COLO668 (cell line): Measurements from ENCODE around the gene MRPL10.
A peak's percentile ranks its signal among the peaks of the same experiment; 100 is the strongest.
"Not testable (repeated sequence)": the region's sequence is repeated elsewhere in the genome, so short reads cannot be mapped to it uniquely, and the experiment has no call there.

Source experiments
- DNase-seq: peaks from one replicate; lab custom pipeline; 2025; ENCODE audit not compliant: unreplicated experiment; lab: John Stamatoyannopoulos, UW

Gene MRPL10

DNA sequence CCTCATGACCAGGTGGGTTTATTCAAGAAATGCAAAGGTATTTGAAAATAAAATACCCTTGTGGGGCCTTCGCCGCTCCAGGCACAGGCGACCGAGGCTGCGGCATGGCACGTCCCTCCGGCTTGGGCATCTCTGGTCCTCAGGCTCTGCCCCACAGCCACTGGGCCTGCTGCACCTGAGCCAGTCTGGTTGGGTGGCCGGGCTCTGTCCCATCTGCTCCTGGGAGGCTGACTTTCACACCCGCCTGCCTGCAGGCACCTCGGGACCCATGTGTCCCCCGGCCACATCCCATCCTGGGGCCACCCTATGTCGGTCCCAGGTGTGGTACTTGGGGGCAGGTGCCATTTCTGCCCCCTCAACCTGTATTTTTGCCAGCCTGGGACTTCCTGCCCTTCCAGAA, 30.7 kb downstream of the MRPL10 start:
- no peak for DNase-seq

DNA sequence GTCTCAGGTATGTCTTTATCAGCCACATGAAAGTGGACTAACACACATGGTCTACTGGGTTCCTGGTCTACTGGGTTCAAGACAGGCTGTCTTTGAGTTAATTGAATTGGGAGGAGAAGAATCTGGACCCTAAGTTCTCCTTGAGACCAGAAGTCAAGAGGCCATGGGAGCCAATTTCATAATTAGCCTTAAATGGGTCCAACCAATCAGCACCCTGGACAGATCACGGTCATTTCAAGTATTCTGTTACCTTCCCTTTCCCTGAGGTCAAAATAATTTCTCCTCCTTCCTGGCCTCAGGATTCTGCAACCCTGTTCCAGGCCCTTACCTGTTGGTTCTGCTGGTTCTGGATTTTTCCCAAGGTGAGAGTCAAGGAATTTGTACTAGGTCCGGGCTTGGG, 33.5 kb downstream of the MRPL10 start:
- DNase-seq: no peak

DNA sequence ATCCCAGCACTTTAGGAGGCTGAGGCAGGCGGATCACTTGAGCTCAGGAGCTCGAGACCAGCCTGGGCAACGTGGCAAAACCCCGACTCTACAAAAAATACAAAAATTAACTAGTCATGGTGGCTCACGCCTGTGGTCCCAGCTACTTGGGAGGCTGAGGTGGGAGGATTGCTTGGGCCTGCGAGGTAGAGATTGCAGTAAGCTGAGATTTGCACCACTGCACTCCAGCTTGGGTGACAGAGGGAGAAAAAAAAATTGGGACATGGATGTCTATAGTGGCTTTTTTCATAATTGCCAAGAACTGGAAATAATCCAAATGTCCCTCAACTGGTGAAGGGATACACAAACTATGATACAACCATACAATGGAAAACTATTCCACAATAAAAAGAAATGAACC, 38.4 kb downstream of the MRPL10 start:
- DNase-seq: no peak

DNA sequence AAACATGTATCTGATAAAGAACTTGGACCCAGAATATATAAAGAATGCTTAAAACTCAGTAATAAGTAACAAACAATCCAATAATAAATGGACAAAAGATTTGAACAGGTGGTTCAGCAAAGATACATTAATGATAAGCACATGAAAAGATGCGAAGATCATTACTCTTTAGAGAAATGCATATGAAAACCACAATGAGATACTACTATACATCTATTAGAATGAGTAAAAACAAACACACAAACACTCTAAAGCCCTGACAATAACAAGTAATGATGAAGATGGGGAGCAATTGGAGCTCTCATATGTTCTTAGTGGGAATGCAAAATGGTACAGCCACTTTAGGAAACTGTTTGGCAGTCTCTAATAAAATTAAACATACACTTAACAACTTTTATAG, 38.9 kb downstream of the MRPL10 start:
- no peak for DNase-seq

DNA sequence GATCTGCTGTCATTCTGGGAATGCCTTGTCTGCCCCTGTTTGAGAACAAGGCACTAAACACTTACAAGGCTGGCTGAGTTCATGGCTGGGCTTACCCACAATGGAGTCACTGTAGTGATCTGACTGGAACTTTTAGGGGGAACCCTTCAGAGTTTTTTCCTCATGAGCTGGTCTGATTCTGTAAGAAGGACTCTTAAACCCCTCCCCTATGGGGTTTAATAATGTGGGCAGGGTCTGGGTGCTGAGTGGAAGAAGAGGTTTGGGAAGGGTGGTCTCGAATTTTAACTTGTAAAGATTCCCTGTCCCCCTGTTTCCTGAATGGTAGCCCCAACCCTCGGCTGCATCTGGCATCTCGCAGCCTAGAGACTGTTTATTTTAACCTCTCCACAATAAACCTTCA, 40.3 kb downstream of the MRPL10 start:
- no peak for DNase-seq

DNA sequence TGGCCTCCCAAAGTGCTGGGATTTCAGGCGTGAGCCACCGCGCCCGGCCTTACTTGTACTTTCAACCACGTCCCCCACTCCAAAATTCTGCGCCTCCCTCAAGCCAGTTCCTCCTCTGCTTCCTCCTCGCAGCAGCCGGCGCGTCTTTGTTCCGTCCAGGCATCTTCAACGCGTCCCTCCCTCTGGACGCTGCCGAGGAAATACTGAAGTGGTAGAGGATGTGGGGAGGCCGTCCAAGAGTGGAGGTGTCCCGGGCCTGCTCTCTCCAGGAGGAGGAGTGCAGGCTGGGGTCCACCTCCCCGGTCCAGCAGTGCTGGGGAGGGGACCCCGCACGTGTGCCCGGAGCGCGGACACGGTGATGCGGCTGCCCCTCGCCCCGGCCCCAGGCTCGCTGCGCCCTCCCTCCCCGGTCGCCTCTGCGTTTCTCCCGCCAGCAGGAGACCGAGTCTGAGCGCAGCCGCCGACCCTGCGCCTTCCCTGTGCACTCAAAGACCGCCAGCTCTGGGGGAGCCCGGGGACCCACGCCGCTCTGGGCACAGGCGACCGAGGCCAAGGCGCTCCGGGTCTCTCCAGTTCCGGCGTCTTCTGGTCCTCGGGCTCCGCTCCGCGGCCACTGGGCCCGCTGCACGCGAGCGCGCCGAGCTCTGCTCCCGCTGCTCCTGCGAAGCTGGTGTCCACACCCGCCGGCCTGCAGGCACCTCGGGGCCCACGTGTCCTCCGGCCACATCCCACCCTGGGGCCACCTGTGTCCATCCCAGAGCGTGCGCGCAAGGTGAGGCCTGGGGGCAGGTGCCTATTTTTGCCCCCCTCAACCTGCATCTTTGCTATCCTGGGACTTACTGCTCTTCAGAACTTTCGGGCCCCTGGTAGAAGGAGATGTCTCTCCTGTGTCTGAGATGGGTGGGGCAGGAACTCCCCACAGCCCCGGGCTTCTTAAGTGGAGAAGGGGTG, 41.5 kb downstream of the MRPL10 start:
- peak; percentile 31 for DNase-seq

DNA sequence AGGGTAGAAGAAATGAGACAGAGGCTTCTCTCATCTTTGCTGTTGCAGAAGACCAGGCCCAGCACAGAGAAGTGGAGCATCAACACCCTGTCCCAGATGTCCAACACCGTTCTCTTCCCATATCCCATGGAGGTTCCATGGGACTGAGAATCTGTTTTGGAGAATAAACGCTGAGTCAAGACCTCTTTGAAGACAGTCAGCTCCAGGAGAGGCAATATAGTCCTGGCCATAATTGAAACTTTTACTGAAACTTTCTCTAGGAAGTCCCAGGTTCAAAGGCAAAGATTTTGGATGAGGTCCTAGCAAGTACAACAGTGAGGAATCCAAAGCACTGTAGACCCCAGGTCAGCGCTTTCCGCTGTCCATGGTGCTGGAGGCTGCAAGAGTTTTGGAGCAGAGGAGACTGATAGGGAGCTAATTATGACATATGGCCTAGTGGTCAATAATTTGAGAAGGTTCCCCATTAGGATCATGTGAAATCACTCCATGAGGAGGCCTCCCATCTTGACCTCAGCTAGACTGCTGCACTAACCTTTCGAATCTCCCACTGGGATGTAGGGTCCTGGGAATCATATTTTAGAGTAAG, 45.7 kb downstream of the MRPL10 start:
- DNase-seq: no peak

DNA sequence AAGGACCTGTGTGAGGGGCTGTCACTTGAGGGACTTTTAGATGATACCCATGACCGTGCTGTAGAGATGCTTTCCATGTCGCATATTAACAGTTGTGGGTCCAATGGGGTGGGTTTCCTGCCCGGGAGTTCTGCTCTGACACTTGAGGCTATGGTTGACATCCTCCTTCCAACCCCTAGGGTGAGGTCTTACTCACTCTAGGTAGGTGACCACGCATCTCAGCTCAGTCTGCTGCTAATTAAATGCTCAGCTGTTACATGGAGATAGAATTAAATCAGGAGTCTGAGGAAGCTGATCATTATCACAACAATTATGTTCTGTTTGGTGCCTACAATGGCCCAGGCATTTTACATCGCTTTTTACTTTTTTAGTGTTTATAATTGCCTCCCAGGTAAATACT, 49.9 kb downstream of the MRPL10 start:
- no peak for DNase-seq

DNA sequence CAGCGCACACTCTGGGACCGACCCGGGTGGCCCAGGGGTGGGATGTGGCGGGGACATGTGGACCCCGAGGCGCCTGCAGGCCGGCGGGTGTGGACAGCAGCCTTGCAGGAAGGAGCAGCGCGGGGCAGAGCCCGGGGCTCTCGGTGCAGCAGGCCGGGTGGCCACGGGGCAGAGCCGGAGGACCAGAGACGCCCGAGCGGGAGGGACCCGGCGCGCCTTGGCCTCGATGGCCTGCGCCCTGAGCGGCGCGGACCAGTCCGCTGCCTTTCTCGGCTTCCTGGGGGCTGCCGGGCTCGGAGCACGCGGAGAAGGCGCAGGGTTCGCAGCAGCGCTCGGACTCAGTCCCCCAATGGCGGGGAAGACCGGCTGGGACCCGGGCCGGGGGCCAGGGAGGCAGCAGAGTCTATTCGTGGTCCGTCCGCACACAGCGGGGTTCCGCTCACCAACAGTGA, 53.1 kb downstream of the MRPL10 start:
- no peak for DNase-seq

DNA sequence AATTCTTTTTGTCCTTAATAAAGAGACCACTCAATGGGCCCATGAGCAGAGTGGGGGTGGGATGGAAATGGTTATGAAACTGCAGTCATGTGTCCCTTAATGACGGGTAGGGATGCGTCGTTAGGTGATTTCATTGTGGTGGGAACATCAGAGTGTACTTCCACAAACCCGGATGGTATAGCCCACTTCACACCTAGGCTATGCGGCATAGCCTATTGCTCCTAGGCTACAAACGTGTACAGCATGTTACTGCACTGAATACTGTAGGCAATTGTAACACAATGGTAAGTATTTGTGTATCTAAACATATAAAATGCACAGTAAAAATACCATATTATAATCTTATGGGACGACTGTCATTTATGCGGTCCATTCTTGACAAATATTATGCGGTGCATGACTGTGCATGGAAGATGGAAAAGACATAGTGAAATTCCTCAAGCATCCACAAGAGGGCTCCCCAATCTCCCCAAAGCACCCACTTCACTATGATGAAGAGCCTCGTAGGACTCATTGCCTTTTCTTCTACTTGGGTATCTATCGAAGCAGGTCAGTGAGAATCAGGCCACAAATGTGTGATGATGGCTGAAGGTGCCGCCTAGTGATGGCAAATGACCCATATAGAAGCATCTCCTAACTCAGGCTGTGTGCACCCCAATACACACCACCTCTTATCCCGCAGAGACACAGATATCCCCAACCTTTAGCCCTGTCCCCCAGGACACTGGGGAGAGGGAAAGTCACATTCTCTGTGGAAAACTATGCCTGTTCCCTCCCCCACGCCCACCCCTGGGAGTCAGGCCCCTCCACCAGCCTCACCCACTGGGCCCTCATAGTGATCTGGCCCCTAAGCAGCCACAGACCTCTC, 54.8 kb downstream of the MRPL10 start:
- DNase-seq: peak; percentile 8

DNA sequence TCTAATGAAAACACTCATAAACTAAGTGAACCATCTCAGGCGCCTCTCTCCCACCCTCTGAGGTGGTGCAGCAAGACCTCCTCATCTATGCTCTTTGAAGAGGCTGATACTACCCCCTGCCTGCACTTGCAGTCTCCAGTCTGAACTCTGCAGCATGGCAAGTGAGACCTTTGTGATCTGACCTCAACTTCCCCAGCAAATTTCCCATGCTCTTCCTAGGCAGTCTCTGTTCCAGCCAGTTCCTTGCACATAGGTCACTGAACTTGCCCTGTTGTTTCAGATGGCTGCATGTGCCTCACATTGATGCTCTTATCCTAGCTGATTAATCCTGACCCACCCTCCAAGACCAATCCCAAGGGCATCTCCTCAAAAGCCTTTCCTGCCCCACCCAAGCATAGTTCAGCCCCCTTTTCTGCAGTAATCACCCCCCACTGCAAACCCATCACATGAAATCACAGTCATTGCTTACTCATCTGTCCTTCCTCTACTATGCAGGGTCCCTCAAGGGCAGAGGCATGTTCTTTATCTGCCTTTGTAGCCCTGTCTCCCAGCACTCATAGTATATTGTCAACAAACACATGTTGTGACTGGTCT, 56.3 kb downstream of the MRPL10 start:
- DNase-seq: no peak

DNA sequence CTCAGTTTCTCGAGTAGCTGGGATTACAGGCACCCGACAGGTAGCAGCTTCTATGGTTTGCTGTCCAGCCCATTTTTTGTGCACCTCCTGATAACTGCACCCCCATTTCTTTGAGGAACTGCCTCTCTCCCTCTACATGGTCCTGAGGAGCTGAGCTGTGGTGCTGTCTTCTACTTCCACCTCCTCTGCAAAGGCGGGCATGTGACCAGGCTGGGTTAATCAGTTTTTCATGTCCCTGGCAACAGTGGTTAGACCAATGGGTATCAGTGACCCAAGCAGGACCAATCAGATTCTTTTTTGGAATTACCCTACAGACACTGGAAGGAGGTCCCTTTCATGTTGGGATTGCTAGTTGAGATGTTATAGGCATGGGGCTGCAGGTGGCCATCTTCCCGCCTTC, 57.0 kb downstream of the MRPL10 start:
- no peak for DNase-seq

DNA sequence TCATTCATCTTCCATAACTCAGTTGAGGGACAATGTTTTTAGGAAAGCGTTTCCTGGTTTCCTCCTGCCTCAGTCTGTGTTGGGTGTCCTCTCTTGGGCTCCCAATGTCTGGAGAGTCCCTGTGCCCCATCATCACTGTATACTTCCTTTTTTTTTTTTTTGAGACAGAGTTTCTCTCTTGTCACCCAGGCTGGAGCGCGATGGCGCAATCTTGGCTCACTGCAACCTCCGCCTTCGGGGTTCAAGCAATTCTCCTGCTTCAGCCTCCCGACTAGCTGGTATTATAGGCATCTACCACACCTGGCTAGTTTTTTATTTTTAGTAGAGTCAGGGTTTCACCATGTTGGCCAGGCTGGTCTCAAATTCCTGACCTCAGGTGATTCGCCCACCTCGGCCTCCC, 57.7 kb downstream of the MRPL10 start:
- DNase-seq: not testable (repeated sequence)
